Right ventricle myocardium inferior (tissue), 1 donor: Measurements from ENCODE around the gene CSGALNACT2. TPM values are rescaled to one million over a fixed set of nuclear protein-coding genes. Genes with fewer than 3 reads are reported as not detected.
"Not testable (repeated sequence)": the region's sequence is repeated elsewhere in the genome, so short reads cannot be mapped to it uniquely, and the experiment has no call there.

Experiments
- ATAC-seq: fragments of 200-7000 bp; cut with Tn5 transposase; one replicate; pipeline ENCODE4 v1.9.1; 2020; ENCODE audit warnings: mild to moderate bottlenecking, moderate library complexity
- DNase-seq: peaks from one replicate; pipeline ENCODE4 v3.0.0; 2021; ENCODE audit errors: missing footprints
- intact Hi-C: fragments of 100-400 bp; cut with DNase I; formaldehyde crosslinking; loops from one replicate; pipeline ENCODE4 v1.11.0; 2022
- long read RNA-seq: library from polyadenylated mRNA; unstranded; transcript quantifications from one replicate; pipeline ENCODE4 v2.0.0, GENCODE V29; 2021
- total RNA-seq: library from RNA; stranded (reverse); fragmentation: NEBNext Ultra II Directional; extraction: Animal tissue kit (Norgen Biotek cat#: 25700); gene quantifications from one replicate; pipeline ENCODE4 v1.2.1, GENCODE V29; 2021
- donor health status: DM: no; HTN: yes; CAD: no; lungs with severe emphysema.

Gene CSGALNACT2, protein sequence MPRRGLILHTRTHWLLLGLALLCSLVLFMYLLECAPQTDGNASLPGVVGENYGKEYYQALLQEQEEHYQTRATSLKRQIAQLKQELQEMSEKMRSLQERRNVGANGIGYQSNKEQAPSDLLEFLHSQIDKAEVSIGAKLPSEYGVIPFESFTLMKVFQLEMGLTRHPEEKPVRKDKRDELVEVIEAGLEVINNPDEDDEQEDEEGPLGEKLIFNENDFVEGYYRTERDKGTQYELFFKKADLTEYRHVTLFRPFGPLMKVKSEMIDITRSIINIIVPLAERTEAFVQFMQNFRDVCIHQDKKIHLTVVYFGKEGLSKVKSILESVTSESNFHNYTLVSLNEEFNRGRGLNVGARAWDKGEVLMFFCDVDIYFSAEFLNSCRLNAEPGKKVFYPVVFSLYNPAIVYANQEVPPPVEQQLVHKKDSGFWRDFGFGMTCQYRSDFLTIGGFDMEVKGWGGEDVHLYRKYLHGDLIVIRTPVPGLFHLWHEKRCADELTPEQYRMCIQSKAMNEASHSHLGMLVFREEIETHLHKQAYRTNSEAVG
- total RNA-seq, result 8.1 TPM
- long read RNA-seq, transcript CSGALNACT2-201 (8 exons, 3,730 nt), result major isoform, 6 of 13 reads
- long read RNA-seq, partial matches to known transcripts, result 1 of 13 reads
- long read RNA-seq, other reads (novel, unspliced or antisense), result 6 of 13 reads

DNA sequence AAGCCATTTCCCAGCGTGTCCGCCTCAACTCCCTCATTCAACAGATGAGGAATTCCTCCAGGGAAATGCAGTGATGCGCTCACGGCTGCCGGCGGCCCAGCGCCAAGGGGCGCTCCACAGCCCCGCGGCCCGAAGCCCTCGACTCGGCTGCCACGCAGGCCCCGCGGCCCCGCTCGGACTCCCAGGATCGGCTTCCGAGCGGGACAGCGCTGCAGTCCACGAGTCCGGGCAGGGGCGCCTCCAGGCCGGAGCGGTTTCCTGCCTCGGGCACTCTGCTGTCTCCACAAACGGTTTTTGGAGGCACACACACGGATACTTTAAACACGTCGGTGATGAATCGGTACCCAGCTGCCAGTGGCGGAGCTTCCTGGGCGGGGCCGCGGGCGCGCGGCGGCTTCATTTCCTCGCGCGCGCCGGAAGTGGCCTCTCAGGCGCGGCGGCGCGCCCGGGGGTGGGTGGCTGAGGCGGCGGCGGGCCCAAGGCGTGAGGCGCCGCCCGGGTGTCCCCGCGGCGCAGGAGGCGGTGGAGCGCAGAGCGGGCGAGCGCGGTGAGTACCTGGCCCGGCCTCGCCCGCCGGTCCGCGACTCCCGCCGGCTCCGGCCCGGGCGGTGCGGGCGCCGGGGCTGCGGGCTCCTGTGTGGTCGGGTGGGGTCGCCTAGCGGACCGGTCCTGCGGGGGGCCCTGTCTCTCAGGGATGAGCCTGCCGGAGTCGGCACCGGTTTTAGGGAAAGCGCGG is at the start of gene CSGALNACT2:
TSS of gene CSGALNACT2 (plus strand) at position 425 of the 736 bp plus-strand sequence. CDS start 16,705 bp downstream, outside the sequence.
- peak; percentile 94 for DNase-seq
- intact Hi-C loops, result no loop called here
- peak; percentile 96 for ATAC-seq

DNA sequence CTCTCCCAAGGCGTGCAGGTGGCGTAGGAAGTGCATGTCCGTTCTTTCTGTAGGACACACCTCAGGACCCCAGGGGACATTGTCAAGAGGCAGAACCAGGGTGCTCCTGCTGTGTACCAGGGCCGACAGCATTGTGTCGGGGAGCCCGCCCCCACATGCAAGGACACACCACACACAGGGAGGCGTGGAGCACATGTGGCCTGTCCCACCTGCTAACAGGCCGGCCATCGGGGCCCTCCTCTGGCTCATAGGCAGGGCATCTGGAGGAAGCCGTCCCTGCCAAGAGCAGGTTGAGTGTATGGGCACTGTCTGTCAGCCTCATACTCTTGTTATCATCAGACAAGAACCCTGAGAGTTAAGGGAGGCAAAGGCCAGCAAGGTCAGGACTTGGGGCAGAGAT is 48.7 kb upstream of the CSGALNACT2 start:
- ATAC-seq, result no peak
- intact Hi-C loops, result no loop called here
- DNase-seq, result no peak

DNA sequence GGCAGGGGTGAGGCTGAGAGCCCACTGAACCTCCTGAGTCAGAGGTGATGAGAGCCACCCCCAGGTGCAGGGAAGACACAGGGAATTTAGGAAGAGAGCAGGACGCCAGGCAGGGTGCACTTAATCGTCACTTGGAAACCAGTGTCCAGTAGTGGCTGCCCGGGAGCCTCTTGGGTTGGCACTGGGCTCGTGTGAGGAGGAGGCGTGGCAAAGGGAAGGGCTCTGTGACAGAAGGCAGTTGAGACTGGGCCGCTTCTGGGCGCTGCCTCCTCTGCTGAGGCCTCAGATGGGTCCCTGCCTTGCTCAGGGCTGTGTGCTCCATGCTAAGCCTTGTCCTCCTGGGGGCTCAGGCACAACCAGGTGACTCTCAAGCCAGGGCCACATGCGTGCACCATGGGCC is 48.1 kb upstream of the CSGALNACT2 start:
- ATAC-seq (peak; percentile 47), DNase-seq (no peak)
- intact Hi-C loops, result no loop called here

DNA sequence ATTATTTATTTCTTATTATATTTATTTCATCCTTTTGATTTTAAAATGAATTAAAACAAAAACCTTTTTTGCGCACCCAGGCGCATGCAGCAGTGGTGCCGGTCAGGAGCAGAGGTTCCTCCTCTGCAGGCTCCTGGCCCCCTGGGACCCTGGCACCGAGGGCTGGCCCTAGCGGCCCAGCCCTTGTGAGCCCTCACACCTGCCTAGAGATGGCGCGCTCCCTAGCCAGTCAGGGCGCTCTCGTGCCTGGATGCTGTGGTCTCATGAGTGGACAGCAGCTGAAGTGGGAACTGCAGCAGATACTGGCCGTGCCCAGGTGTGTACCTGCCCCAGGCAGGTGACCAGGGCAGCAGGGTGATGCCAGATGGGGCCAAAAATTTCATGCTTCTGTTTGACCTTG is 47.6 kb upstream of the CSGALNACT2 start:
- no peak for ATAC-seq
- intact Hi-C loops, result no loop called here
- DNase-seq, result no peak

DNA sequence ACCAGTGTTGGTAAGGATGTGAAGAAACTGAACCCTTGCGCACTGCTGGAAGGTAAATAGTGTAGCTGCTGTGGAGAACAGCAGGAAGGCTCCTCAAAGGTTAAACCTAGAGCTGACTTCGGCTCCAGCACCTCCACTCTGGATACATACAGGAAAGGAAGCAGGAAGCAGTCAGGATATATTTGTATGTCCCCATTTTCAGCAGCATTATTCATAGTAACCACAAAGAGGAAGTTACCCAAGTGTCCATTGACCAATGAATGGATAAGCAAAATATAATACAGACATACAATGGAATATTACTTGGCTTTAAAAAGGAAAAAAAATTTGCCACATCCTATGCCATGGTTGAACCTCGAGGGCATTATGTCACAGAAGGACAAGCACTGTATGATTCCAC is 46.4 kb upstream of the CSGALNACT2 start:
- DNase-seq (no peak), ATAC-seq (no peak)
- intact Hi-C loops, result no loop called here

DNA sequence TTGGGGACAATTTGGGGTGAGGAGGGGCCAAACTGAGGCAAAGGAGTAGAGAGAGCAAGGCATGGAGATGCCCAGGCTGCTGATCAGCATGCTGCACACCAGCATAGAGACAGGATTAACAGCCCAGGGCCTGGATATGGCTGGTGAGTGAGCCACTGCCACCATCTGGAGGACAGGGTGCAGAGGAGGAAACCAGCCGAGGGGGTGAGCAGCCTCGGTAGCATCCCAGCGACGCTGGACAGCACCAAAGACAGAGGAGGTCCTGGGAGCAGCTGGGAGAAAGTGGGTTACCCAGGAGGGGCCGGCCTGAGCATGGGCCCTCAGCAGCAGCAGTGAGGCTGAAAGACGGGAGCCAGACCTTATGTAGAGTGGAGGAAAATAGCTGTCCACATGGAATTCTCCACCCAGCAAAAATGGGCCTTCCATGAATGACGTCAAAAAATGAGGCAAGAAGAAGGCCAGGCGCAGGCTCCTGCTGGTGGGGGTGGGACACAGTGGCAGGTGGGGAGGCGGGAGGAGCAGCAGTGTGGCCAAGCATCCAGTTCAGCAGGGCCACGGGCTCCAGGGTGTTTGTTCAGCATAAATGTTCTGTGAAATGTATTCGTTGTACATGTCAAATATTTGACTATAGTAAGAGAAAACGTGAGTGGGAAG is 44.7 kb upstream of the CSGALNACT2 start:
- peak; percentile 44 for ATAC-seq
- DNase-seq, result no peak
- intact Hi-C loops, result no loop called here

DNA sequence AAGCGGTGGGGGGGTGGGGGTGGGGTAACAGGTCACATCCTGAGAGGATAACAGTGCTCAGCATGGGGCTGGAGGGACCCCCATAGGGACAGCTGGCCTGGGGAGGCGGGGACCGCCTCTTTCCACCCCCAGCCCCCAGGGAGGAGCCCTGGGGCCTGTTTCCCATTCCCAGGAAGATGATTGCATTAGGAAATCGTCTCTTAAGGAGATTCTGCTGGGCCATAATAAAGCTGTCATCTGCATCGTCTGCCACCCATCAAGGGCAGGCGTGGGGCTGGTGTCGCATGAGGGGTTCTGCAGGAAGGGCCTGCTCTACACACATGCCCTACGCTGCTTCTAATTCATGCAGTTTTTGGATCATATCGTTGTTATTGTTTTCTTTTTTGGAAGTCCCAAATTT is 44.2 kb upstream of the CSGALNACT2 start:
- ATAC-seq (no peak), DNase-seq (no peak)
- intact Hi-C loops, result no loop called here

DNA sequence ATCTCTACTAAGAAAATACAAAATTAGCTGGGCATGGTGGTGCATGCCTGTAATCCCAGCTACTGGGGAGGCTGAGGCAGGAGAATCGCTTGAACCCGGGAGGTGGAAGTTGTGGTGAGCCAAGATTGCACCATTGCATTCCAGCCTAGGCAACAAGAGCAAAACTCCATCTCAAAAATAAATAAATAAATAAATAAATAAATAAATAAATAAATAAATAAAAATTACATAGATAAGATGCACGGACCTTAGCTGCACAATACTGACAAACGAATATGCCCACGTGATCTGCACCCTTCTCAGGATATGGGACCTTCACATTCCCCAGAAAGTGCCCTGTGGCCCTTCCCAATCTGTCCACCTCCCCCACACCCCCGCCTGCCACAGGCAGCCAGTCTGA is 38.9 kb upstream of the CSGALNACT2 start:
- ATAC-seq, DNase-seq, intact Hi-C loops: not testable (repeated sequence)

DNA sequence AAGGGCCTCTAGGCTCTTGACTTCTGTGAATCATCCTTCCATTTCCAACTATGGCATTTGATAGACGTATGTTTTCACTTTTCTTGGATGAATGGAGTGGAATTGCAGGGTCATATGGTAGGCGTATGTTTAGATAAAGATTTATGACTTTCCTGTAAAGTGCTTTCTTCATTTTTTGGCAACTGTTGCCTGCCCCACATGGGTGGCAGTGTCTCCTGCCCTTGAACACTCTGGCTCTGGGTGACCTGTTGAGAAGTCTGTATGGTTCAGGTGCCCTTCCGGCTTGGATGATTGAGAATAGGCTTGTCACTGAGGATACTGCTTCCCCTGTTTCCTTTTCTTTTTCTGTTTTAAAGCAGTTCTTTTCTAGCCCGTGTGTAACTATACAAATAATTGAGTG is 38.3 kb upstream of the CSGALNACT2 start:
- intact Hi-C loops, result no loop called here
- DNase-seq, result no peak
- ATAC-seq, result no peak

DNA sequence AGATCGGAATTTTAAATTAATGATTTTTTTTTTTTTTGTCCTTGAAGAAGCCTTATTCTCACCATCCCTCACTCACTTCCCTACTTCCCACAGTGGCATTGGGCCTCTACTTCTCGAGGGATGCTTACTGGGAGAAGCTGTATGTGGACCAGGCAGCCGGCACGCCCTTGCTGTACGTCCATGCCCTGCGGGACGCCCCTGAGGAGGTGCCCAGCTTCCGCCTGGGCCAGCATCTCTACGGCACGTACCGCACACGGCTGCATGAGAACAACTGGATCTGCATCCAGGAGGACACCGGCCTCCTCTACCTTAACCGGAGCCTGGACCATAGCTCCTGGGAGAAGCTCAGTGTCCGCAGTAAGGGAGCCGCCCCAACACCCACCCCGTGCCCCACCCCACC is 37.9 kb upstream of the CSGALNACT2 start:
- no peak for DNase-seq
- ATAC-seq, result no peak
- intact Hi-C loops, result no loop called here

DNA sequence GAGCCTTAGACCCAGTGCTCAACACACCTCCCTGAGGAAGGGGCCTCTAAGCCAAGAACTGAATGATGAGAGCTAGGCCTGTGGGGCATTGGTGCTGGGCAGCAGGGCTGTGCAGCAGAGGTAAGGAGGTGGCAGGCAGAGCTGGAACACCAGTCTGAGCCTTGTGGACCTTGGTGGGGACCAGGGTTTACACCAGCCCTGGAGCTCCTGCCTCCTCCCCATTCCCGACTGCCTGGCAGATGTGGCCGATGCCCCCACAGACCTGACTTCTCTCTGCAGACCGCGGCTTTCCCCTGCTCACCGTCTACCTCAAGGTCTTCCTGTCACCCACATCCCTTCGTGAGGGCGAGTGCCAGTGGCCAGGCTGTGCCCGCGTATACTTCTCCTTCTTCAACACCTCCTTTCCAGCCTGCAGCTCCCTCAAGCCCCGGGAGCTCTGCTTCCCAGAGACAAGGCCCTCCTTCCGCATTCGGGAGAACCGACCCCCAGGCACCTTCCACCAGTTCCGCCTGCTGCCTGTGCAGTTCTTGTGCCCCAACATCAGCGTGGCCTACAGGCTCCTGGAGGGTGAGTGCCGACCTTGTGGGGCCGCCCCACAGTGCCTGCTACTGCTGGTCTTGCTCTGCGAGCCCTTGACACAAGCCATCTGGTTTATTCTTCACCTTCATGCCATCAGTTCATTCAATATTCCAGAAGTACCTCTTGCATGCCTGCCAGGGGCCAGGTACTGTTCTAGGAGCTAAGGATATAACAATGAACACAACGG is 36.0 kb upstream of the CSGALNACT2 start:
- no peak for DNase-seq
- no peak for ATAC-seq

DNA sequence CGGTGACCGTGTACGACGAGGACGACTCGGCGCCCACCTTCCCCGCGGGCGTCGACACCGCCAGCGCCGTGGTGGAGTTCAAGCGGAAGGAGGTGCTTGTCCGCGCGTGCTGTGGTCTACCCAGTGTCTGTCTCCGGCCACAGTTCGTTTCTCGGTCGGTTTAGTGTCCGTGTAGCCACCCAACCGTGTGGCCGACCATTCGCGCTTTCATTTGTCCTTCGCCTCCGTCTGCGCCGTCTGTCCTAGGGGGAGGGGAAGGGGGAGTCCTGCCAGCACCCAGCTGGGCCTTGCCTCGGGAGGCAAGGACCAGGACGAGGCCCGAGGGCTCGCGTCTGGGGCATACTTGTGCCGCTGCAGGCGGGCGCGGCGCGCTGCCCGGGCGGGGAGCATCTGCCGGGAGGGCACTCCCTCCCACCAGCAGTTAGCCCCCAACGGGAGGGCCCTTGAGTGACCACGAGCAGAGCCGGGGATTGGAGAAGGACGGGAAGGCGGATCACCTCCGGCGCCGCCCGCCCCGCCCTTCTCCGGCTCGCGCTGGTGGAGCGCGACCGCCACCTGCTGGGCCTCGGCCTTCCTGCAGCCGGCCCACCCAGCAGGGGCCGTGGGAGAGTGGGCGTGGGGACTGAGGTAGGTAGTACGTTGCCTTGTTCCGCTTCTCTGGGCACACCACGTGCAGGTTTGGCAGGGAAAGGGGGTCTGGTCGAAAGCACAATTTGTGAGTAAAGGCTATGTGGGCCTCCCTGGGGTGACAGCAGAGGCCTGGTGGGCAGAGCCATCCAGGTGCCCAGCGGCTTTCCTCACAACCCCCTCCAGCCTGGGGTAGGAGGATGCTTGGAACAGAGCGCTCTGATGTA is 32.9 kb upstream of the CSGALNACT2 start:
- peak; percentile 96 for ATAC-seq
- peak; percentile 93 for DNase-seq
- intact Hi-C loops, result loop anchor here (1.0 kb wide), 2 partner anchors 239 to 352 kb away; no protein-coding TSS in a partner anchor

More for the DNA sequence above, 36.0 kb upstream of the CSGALNACT2 start:
- intact Hi-C loops, result no loop called here

DNA sequence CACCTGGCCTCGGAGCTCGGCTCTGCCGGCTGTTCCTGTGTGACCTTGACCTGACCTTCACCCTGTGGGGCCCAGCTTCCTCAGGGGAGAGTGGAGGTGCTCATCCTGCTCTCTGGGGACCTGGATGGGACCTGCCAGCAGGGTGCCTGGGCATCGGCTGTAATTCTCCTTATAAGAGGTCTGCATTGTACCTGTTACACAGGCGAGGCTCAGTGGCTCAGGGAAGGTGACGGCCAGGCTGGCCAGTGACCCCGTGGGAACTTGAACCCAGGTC is 32.4 kb upstream of the CSGALNACT2 start:
- DNase-seq (no peak), ATAC-seq (no peak)
- intact Hi-C loops, result loop anchor here (1.0 kb wide), 2 partner anchors 240 to 353 kb away; no protein-coding TSS in a partner anchor

DNA sequence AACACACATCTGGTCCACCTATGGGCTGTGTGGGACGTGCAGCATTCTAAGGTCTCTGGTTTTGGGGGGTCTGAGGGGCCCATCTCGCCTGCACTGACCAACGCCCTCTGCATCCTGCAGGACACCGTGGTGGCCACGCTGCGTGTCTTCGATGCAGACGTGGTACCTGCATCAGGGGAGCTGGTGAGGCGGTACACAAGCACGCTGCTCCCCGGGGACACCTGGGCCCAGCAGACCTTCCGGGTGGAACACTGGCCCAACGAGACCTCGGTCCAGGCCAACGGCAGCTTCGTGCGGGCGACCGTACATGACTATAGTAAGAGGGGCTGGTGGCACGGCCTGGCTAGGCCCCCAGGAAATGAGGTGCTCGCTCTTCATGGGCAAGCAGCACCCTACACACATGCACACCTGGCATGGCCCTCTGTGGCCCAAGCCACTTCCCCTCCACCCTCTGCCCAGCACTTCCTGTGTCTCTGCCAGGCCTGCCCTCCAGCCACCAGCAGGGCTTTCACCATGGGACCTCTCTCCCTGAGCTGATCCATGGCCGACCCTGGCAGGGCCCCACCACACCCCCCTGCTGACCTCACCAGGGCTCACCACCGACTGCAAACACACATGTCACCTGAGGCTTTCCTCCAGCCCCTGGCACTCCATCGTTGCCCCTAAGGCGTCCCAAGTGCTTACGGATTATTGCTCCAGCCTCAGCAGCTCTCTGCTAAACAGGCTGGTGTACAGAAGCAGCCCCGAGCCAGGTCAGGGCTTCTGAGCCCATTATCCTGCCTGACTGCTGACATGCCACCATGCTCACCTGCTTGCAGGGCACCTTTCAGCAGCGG is 31.8 kb upstream of the CSGALNACT2 start:
- intact Hi-C loops, result no loop called here
- DNase-seq, result no peak
- ATAC-seq, result no peak

DNA sequence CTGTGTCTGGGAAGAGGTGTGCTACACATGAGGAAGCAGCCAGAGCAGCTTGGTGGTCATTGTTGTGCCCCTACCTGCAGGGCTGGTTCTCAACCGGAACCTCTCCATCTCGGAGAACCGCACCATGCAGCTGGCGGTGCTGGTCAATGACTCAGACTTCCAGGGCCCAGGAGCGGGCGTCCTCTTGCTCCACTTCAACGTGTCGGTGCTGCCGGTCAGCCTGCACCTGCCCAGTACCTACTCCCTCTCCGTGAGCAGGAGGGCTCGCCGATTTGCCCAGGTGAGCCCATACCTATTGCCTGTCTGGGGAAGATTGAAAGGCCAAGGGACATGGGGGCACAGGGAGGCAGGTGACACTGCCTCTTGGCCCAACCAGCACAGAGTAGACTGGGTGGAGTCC is 29.3 kb upstream of the CSGALNACT2 start:
- intact Hi-C loops, result no loop called here
- ATAC-seq, result no peak
- peak; percentile 41 for DNase-seq

DNA sequence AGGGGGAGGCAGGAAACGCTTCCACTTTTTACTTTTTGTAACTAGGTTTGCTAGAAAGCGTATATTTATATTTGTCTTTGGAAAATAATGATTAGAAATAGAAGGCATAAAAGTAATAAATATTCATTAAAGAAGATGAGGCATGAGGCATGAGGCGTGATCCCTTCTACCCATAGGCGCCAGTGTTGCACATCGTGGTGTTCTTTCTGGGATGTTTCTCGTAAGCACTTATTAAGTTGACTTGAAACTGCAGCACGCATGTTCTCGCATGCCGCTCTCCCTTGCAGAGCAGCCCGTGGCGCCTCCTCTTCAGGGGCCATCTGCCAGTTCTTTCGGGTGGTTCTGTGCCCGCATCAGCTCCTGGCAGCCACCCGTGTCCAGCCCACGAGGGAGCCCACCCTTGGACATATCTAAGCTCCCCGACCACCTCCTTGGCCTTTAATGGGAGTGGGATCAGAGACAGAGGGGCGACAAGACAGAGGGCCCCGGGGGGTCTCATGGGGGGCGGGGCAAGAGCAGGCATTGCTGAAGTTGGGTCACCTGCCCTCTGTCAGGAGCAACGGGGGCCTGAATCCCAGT is 28.5 kb upstream of the CSGALNACT2 start:
- peak; percentile 32 for DNase-seq
- intact Hi-C loops, result no loop called here

More for the DNA sequence above, 28.5 kb upstream of the CSGALNACT2 start:
- no peak for ATAC-seq
